SU-DHL-6 (cell line): Measurements from ENCODE around the gene CYP19A1.

ENCODE experiments used
- H2AFZ ChIP-seq: fragments of 200-600 bp; sonication (generic); 2 replicates; pipeline ENCODE4 v1.6.1; 2014; ENCODE audit warnings: low read depth, mild to moderate bottlenecking, moderate library complexity, mixed read lengths, antibody characterized with exemption, low read length; ENCODE audit not compliant: severe bottlenecking
- H3F3A ChIP-seq: fragments of 200-600 bp; shearing (Covaris generic); 2 replicates; pipeline ENCODE4 v1.6.0; 2016; ENCODE audit warnings: antibody characterized with exemption, mild to moderate bottlenecking; ENCODE audit not compliant: insufficient read depth
- H3K27ac ChIP-seq: fragments of 200-600 bp; sonication (generic); 2 replicates; pipeline ENCODE4 v1.5.1; 2016; ENCODE audit warnings: low read depth, mild to moderate bottlenecking, low read length, moderate library complexity, mixed read lengths
- H3K27me3 ChIP-seq: fragments of 200-600 bp; sonication (generic), shearing (Covaris generic); 2 replicates; pipeline ENCODE4 v1.6.0; 2014; ENCODE audit warnings: mild to moderate bottlenecking, low read length
- H3K36me3 ChIP-seq: fragments of 200-600 bp; sonication (generic); 2 replicates; pipeline ENCODE4 v1.6.1; 2014; ENCODE audit warnings: mild to moderate bottlenecking, low read length, mixed read lengths
- H3K4me2 ChIP-seq: fragments of 300-600, 200-600 bp; shearing (Covaris generic), sonication (generic); 2 replicates; pipeline ENCODE4 v1.6.0; 2014; ENCODE audit warnings: low read length, low read depth, mild to moderate bottlenecking; ENCODE audit not compliant: poor library complexity, severe bottlenecking
- H3K4me3 ChIP-seq: fragments of 200-600 bp; sonication (generic); 2 replicates; pipeline ENCODE4 v1.5.1; 2014; ENCODE audit warnings: antibody characterized with exemption, low read length, mild to moderate bottlenecking, mixed read lengths; ENCODE audit not compliant: insufficient read depth, poor library complexity, severe bottlenecking
- H3K79me2 ChIP-seq: fragments of 200-600 bp; sonication (generic); 2 replicates; pipeline ENCODE4 v1.6.1; 2014; ENCODE audit warnings: mild to moderate bottlenecking, low read length, moderate library complexity; ENCODE audit not compliant: insufficient read depth
- H3K9ac ChIP-seq: fragments of 200-600 bp; sonication (generic); 2 replicates; pipeline ENCODE4 v1.7.0; 2014; ENCODE audit warnings: mild to moderate bottlenecking, low read length
- H3K9me2 ChIP-seq: fragments of 200-600 bp; sonication (generic); replicated peaks from 2 replicates; pipeline ENCODE4 v1.6.1; 2014; ENCODE audit warnings: low read length; ENCODE audit not compliant: insufficient read depth
- H3K9me3 ChIP-seq: fragments of 200-600 bp; sonication (generic); 2 replicates; pipeline ENCODE4 v1.6.1; 2014; ENCODE audit warnings: low read length, mixed read lengths; ENCODE audit not compliant: insufficient read depth
- H4K20me1 ChIP-seq: fragments of 200-600 bp; sonication (generic); 2 replicates; pipeline ENCODE4 v1.6.1; 2014; ENCODE audit warnings: low read depth, mild to moderate bottlenecking, antibody characterized with exemption, low read length, moderate library complexity, mixed read lengths
- CTCF ChIP-seq: fragments of 200-600 bp; sonication (generic); IDR thresholded peaks from one replicate; pipeline ENCODE4 v1.5.1; 2017; ENCODE audit warnings: antibody characterized with exemption, mild to moderate bottlenecking, low read length, moderate library complexity; ENCODE audit not compliant: insufficient read depth, poor library complexity, severe bottlenecking
- EZH2phosphoT487 ChIP-seq: fragments of 200-600 bp; sonication (generic), shearing (Covaris generic); conservative IDR thresholded peaks from 2 replicates; pipeline ENCODE4 v1.6.1; 2018; ENCODE audit warnings: mild to moderate bottlenecking, antibody characterized with exemption, low read length, moderate library complexity, mixed read lengths

Gene CYP19A1

GRCh38 chr15:51290720-51291119 is 47.7 kb downstream of the CYP19A1 start:
- TF ChIP-seq EZH2phosphoT487: no peak
- TF ChIP-seq CTCF: no peak
- H3K36me3 ChIP-seq: no peaks in the 10 kb centered on the region

GRCh38 chr15:51289290-51289689 is 49.1 kb downstream of the CYP19A1 start:
- no peak overlapping the region for H3K4me2 ChIP-seq
- H3K27ac ChIP-seq: no peak overlapping the region
- H3K9me3 ChIP-seq: no peaks in the 10 kb centered on the region
- H3K9me2 ChIP-seq: no peaks in the 10 kb centered on the region
- no peak overlapping the region for H3K4me3 ChIP-seq
- no peaks in the 10 kb centered on the region for H4K20me1 ChIP-seq
- no peaks in the 10 kb centered on the region for H3K27me3 ChIP-seq
- TF ChIP-seq CTCF (no peak), EZH2phosphoT487 (no peak)
- H3K9ac ChIP-seq: no peak overlapping the region
- H3K79me2 ChIP-seq: no peaks in the 10 kb centered on the region
- no peaks in the 10 kb centered on the region for H3F3A ChIP-seq
- H2AFZ ChIP-seq: no peak overlapping the region
- no peaks in the 10 kb centered on the region for H3K36me3 ChIP-seq

More at GRCh38 chr15:51290720-51291119, 47.7 kb downstream of the CYP19A1 start:
- Histone ChIP-seq H3K79me2 (no peaks in the 10 kb centered on the region), H3K27ac (no peak overlapping the region), H2AFZ (no peak overlapping the region), H3K27me3 (no peaks in the 10 kb centered on the region), H3K4me3 (no peak overlapping the region), H4K20me1 (no peaks in the 10 kb centered on the region), H3F3A (no peaks in the 10 kb centered on the region), H3K9ac (no peak overlapping the region), H3K4me2 (no peak overlapping the region), H3K9me3 (no peaks in the 10 kb centered on the region), H3K9me2 (no peaks in the 10 kb centered on the region)

- Histone ChIP-seq H3F3A (no peaks in the 10 kb centered on the region), H3K9me3 (no peaks in the 10 kb centered on the region), H3K9me2 (no peaks in the 10 kb centered on the region), H2AFZ (no peak overlapping the region), H3K79me2 (no peaks in the 10 kb centered on the region), H3K36me3 (no peaks in the 10 kb centered on the region), H4K20me1 (no peaks in the 10 kb centered on the region), H3K9ac (no peak overlapping the region), H3K27me3 (no peaks in the 10 kb centered on the region), H3K4me3 (no peak overlapping the region), H3K27ac (no peak overlapping the region), H3K4me2 (no peak overlapping the region)
- no peak for TF ChIP-seq EZH2phosphoT487
- no peak for TF ChIP-seq CTCF
These were observed 50.0 kb downstream of the CYP19A1 start for GRCh38 chr15:51288143-51289065.
